Prostate gland (tissue), 2 donors: Measurements from ENCODE around the gene CRTC3. TPM values are rescaled to one million over a fixed set of nuclear protein-coding genes. Genes with fewer than 3 reads are reported as not detected.

Source experiments
- DNase-seq: peaks from one replicate; pipeline ENCODE4 v3.0.0-alpha.2; 2019; ENCODE audit warnings: low spot score
- H3K27ac ChIP-seq, 2 donors: fragments of 200-600 bp; sonication (generic); 2 replicates each; pipeline ENCODE4 v1.5.1; 2017 to 2019
- H3K27me3 ChIP-seq: fragments of 200-600 bp; sonication (generic); replicated peaks from 2 replicates; pipeline ENCODE4 v1.5.1; 2019; ENCODE audit not compliant: insufficient read depth
- H3K36me3 ChIP-seq, 2 donors: fragments of 200-600 bp; sonication (generic); 1 replicate in 1 of 2; 2 replicates in 1 of 2; pipeline versions ENCODE4 v1.5.1 to v1.8.1; 2017 to 2019
- H3K4me1 ChIP-seq: fragments of 200-600 bp; sonication (generic); replicated peaks from 2 replicates; pipeline ENCODE4 v1.5.1; 2019
- H3K4me3 ChIP-seq, 2 donors: fragments of 200-600 bp; sonication (generic); 2 replicates each; pipeline ENCODE4 v1.5.1; 2017 to 2019
- H3K9me3 ChIP-seq: fragments of 200-600 bp; sonication (generic); 2 replicates; pipeline ENCODE4 v1.5.1; 2017
- POLR2A ChIP-seq: fragments of 450-650 bp; IDR thresholded peaks from one replicate; pipeline ENCODE4 v1.6.1; 2016; ENCODE audit warnings: antibody characterized with exemption, mild to moderate bottlenecking
- POLR2AphosphoS5 ChIP-seq: sonication (generic); formaldehyde crosslinking; IDR thresholded peaks from one replicate; pipeline ENCODE4 v1.6.1; 2017; ENCODE audit warnings: antibody characterized with exemption
- WGBS: methylation state at CpG from one replicate; pipeline ENCODE4 v1.1.5; 2018; 5-methylcytosine and 5-hydroxymethylcytosine counted together
- intact Hi-C: fragments of 100-400 bp; cut with DNase I; formaldehyde crosslinking; loops from one replicate; pipeline ENCODE4 v1.14.2; 2022
- total RNA-seq, 2 donors: library from RNA; depleted of rRNA; stranded (reverse); fragments of >200 nt; gene quantifications; one replicate each; pipeline ENCODE4 v1.1.0, GENCODE V29; 2016
- TF ChIP-seq, protein P1 (sequence below), 4 experiments: fragments of 200-600 bp in 2 of 4; fragments of 450-650 bp in 2 of 4; sonication (generic) in 2 of 4; IDR thresholded peaks; 1 replicate in 3 of 4; 2 replicates in 1 of 4; pipeline ENCODE4 v1.5.1; 2016 to 2019; ENCODE audit warnings: antibody characterized with exemption in 4 of 4, mild to moderate bottlenecking in 2 of 4, moderate library complexity in 2 of 4

The CRTC3 gene
- total RNA-seq, 2 donors from 2014 or later, result 26.6 to 87.8 TPM

DNA sequence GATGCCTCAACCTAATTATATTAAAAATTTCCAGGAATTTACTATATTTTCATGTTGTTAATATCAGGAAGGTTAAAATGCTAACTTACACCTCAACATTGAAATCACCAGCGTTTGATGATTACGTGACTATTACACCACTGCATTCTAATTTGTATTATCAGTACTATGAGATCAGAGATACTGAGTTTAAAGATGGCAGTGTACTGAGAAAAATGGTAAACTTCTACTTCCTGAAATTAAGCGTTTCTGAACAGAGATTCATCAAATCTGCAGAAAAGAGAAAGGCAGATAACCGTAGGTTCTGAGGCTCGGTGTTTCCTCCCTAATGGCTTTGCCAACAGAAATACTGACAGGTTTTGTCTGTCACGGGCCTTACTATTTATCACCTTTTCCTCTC, 69.9 kb downstream of the CRTC3 start:
- Histone ChIP-seq H3K4me3 (no peak overlapping the region), H3K27ac (no peak overlapping the region), H3K27me3 (no peaks in the 10 kb centered on the region), H3K9me3 (no peaks in the 10 kb centered on the region), H3K36me3 (no peaks in the 10 kb centered on the region), H3K4me1 (peaks cover 9% of the 10 kb centered on the region)
- intact Hi-C loops, result loop anchor here (5.0 kb wide), 1 partner anchor 42 kb away; no protein-coding TSS in a partner anchor
- no peak for TF ChIP-seq POLR2AphosphoS5
- TF ChIP-seq POLR2A, result no peak
- TF ChIP-seq, protein P1, sequence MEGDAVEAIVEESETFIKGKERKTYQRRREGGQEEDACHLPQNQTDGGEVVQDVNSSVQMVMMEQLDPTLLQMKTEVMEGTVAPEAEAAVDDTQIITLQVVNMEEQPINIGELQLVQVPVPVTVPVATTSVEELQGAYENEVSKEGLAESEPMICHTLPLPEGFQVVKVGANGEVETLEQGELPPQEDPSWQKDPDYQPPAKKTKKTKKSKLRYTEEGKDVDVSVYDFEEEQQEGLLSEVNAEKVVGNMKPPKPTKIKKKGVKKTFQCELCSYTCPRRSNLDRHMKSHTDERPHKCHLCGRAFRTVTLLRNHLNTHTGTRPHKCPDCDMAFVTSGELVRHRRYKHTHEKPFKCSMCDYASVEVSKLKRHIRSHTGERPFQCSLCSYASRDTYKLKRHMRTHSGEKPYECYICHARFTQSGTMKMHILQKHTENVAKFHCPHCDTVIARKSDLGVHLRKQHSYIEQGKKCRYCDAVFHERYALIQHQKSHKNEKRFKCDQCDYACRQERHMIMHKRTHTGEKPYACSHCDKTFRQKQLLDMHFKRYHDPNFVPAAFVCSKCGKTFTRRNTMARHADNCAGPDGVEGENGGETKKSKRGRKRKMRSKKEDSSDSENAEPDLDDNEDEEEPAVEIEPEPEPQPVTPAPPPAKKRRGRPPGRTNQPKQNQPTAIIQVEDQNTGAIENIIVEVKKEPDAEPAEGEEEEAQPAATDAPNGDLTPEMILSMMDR (IDR thresholded peaks at IDR 0.05), result no peak
- no peak for DNase-seq
- WGBS, result 83% methylated on average over 6 of the region's 6 CpGs

DNA sequence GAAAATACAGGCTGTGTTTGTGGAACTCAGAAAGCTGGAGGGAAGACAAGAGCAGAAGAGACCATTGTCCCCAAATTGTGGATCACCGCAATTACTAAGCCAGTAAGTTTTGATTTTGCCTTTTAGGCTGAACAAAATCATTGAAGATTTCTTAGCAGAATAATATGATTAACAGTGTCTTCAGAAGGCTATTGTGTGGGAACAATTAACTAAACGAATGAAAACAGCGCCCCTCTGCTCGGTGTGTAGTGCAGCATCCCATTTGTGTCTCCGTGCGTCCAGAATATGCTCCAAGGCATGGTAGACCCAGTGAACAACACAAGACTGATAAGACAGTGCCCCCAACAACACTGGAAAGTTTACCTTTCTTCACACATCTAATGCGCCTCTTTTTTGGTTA, 71.2 kb downstream of the CRTC3 start:
- 95% methylated on average over 7 of the region's 7 CpGs for WGBS
- no peaks in the 10 kb centered on the region for H3K9me3 ChIP-seq
- TF ChIP-seq POLR2AphosphoS5, result no peak
- TF ChIP-seq, protein P1 (IDR thresholded peaks at IDR 0.05), result no peak
- TF ChIP-seq POLR2A, result no peak
- H3K4me1 ChIP-seq, result peaks cover 5% of the 10 kb centered on the region
- no peaks in the 10 kb centered on the region for H3K36me3 ChIP-seq
- no peak overlapping the region for H3K4me3 ChIP-seq
- H3K27ac ChIP-seq, result no peak overlapping the region
- intact Hi-C loops, result no loop called here
- DNase-seq, result no peak
- no peaks in the 10 kb centered on the region for H3K27me3 ChIP-seq

DNA sequence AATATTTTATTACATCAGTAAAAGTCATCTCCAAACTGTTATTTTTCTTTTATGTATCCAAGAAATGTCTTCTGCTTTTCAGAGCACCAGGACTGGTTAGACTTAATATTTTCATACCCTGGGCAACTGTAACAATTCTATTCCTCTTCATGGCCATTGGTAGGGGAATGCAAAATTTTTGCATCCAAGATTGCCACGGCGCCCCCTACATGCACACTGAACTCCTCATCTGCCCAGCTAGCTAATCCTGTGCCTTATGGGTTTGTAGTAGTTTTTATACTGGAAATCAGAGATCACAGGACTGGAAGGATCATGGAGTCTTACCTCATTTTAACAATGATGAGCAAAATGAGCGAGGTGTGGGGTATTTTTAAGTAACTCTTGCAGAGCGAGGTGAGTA, 74.2 kb downstream of the CRTC3 start:
- Histone ChIP-seq H3K36me3 (no peaks in the 10 kb centered on the region), H3K27me3 (no peaks in the 10 kb centered on the region), H3K4me1 (no peaks in the 10 kb centered on the region), H3K9me3 (no peaks in the 10 kb centered on the region), H3K27ac (no peak overlapping the region), H3K4me3 (no peak overlapping the region)
- no peak for TF ChIP-seq POLR2A
- TF ChIP-seq, protein P1 (IDR thresholded peaks at IDR 0.05), result peak in 2 of 4 experiments; percentile 10 to 37
- DNase-seq, result no peak
- 90% methylated on average over 4 of the region's 4 CpGs for WGBS
- intact Hi-C loops, result no loop called here

DNA sequence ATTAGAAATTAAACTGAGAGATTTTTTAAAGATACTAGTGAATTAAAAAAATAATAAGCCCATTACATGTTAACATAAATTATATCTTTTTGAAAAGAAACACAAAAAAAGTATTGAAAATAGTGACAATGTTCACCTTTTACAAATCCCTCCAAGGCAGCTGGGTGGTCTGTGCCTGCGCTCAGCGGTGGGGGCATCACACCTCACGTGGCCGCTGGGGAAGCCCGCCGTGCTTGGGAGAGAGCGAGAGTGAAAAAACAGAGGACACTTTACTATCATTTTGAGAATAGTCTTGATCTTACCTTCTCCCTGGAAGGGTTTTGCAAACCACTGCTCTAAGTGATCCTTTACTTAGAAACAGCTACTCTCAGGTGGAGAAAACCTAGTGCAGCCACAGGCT, 76.9 kb downstream of the CRTC3 start:
- H3K27me3 ChIP-seq, result no peaks in the 10 kb centered on the region
- WGBS, result 96% methylated on average over 7 of the region's 7 CpGs
- H3K4me3 ChIP-seq, result no peak overlapping the region
- no peaks in the 10 kb centered on the region for H3K4me1 ChIP-seq
- intact Hi-C loops, result no loop called here
- TF ChIP-seq, protein P1 (IDR thresholded peaks at IDR 0.05), result no peak
- H3K36me3 ChIP-seq, result no peaks in the 10 kb centered on the region
- H3K27ac ChIP-seq, result no peak overlapping the region
- no peaks in the 10 kb centered on the region for H3K9me3 ChIP-seq
- DNase-seq, result no peak

DNA sequence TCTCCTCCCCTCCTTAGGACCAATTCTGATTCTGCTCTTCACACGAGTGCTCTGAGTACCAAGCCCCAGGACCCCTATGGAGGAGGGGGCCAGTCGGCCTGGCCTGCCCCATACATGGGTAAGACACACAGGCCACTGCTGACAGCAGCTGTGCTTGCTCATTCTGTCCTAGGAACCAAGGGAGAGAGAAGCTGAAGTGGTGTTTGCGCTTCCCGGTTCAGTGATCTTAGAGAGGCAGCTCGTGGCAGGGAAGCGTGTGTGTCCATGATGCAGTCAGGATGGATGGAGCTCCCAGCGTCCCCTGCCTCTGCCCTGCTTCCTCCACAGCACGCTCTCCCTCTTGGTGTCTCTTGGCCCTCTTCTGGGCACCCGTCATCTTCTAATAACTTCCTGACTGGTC, 77.6 kb downstream of the CRTC3 start:
- H3K27me3 ChIP-seq, result no peaks in the 10 kb centered on the region
- no peaks in the 10 kb centered on the region for H3K36me3 ChIP-seq
- no peak for DNase-seq
- H3K9me3 ChIP-seq, result no peaks in the 10 kb centered on the region
- TF ChIP-seq POLR2A (no peak), POLR2AphosphoS5 (no peak)
- TF ChIP-seq, protein P1 (IDR thresholded peaks at IDR 0.05), result no peak
- H3K27ac ChIP-seq, result no peak overlapping the region
- no peak overlapping the region for H3K4me3 ChIP-seq
- intact Hi-C loops, result no loop called here
- no peaks in the 10 kb centered on the region for H3K4me1 ChIP-seq
- WGBS, result 71% methylated on average over 9 of the region's 9 CpGs
